Measurements from ENCODE around the gene TMEM201.
A peak's percentile ranks its signal among the peaks of the same experiment; 100 is the strongest.
"Not testable (repeated sequence)": the region's sequence is repeated elsewhere in the genome, so short reads cannot be mapped to it uniquely, and the experiment has no call there.

Gene TMEM201

DNA sequence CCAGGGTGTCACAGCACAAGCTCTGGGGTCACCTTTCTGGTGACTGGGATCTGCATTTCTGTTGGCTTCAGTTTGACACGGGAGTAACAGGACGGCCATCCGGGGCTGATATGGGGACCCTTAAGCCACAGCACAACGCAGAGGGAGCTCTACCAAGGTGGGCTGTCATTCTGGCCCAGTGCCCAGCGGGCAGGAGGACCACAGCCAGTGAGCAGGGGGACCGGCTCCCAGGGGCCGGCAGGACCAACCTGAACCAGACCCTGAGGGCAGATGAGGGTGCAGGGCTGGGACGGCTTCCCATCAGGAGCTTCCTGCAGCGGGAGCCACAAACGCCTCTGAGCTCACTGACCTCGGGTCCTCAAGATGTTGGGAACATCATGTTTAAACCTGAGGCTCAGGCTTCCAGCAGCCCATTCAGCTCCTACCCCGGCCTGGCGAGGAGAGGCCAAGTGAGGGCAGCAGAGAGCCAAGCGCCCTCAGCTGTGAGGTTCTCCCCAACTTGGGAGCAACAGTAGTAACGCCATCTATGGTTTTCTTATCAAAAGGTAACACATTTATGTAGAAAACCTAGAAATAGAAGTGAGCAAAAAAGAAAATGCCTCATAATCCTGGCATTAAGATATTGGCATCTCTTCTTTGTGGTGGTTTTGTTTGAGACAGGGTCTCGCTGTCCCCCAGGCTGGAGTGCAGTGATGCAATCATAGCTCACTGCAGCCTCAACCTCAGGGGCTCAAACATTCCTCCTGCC lies 26.8 kb downstream of the TMEM201 start:
- in situ Hi-C loops (cut with MboI; ENCODE audit: low pct_unique_long_range_greater_than_20kb, low sequenced_read_pairs, unreplicated experiment), result no loop called here
- TF ChIP-seq, protein P1, sequence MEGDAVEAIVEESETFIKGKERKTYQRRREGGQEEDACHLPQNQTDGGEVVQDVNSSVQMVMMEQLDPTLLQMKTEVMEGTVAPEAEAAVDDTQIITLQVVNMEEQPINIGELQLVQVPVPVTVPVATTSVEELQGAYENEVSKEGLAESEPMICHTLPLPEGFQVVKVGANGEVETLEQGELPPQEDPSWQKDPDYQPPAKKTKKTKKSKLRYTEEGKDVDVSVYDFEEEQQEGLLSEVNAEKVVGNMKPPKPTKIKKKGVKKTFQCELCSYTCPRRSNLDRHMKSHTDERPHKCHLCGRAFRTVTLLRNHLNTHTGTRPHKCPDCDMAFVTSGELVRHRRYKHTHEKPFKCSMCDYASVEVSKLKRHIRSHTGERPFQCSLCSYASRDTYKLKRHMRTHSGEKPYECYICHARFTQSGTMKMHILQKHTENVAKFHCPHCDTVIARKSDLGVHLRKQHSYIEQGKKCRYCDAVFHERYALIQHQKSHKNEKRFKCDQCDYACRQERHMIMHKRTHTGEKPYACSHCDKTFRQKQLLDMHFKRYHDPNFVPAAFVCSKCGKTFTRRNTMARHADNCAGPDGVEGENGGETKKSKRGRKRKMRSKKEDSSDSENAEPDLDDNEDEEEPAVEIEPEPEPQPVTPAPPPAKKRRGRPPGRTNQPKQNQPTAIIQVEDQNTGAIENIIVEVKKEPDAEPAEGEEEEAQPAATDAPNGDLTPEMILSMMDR (IDR thresholded peaks at IDR 0.05; ENCODE audit: extremely low read depth, insufficient read depth, missing control alignments), result peak; percentile 93
- peak; percentile 84 for DNase-seq (ENCODE audit: low spot score)

DNA sequence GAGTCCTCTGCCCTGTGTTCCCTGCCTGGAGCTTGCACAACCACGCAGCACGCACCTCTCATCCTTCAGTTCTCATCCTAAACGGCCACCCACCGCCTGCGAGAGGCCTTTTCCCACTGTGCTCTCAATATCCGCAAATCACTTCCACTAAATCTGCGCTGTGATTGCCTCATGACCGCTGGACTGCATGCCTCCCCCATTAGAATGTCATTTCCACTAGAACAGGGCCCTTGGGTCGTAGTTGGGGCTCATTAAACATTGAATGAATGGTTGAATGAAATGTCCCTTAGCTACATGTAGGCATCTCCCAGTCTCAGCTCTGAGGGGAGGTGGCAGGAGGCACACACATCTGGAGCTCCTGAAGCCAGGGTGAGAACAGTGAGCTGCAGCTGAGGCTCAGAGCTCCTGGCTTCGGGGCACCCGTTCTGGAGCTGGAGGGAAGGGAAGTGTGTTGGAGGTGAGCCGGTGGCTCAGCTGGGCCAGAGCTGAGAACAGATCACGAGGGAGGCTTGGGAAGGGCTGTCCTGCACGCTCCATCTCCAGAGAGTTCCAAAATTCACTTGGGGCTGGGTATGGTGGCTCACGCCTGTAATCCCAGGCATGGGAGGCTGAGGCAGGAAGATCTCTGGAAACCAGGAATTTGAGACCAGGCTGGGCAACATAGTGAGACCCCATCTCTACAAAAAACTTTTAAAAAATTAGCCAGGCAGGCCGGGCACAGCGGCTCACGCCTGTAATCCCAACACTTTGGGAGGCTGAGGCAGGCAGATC lies 30.4 kb downstream of the TMEM201 start:
- in situ Hi-C loops (cut with MboI; ENCODE audit: low pct_unique_long_range_greater_than_20kb, low sequenced_read_pairs, unreplicated experiment), result no loop called here
- DNase-seq (ENCODE audit: low spot score), result no peak
- TF ChIP-seq, protein P1 (IDR thresholded peaks at IDR 0.05; ENCODE audit: extremely low read depth, insufficient read depth, missing control alignments), result no peak

DNA sequence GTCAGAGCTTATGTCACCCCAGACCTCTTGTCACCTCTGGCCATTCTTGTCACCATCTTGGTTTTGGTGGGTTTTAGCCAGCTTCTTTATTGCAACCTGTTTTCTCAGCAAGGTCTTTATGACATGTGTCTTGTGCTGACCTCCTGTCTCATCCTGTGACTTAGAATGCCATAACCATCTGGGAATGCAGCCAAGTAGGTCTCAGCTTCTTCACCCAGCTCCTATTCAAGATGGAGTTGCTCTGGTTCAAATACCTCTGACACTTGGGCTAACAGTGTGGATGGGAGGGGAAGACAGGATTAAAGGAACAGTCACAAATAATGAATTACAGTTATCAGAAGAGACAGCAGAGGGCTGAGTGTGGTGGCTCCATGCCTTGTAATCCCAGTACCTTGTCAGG lies 32.3 kb downstream of the TMEM201 start:
- TF ChIP-seq, protein P1 (IDR thresholded peaks at IDR 0.05; ENCODE audit: extremely low read depth, insufficient read depth, missing control alignments), result no peak
- DNase-seq (ENCODE audit: low spot score), result no peak
- in situ Hi-C loops (cut with MboI; ENCODE audit: low pct_unique_long_range_greater_than_20kb, low sequenced_read_pairs, unreplicated experiment), result no loop called here

DNA sequence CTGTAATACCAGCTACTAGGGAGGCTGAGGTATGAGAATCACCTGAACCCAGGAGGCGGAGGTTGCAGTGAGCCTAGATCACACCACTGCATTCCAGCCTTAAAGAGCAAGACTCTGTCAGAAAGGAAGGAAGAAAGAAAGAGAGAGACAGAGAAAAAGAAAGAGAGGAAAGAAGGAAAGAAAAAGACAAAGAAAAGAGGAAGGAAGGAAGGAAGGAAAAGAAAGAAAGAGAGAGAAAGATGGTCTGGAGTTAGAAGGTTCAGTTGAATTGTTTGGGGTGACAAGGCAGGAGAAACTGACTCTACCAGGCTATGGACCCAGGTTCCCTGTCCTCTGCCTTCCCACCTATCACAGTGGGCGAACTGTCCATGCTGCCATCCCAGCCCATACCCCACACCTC lies 35.4 kb downstream of the TMEM201 start:
- TF ChIP-seq, protein P1 (IDR thresholded peaks at IDR 0.05; ENCODE audit: extremely low read depth, insufficient read depth, missing control alignments), result no peak
- in situ Hi-C loops (cut with MboI; ENCODE audit: low pct_unique_long_range_greater_than_20kb, low sequenced_read_pairs, unreplicated experiment), result no loop called here
- no peak for DNase-seq (ENCODE audit: low spot score)

DNA sequence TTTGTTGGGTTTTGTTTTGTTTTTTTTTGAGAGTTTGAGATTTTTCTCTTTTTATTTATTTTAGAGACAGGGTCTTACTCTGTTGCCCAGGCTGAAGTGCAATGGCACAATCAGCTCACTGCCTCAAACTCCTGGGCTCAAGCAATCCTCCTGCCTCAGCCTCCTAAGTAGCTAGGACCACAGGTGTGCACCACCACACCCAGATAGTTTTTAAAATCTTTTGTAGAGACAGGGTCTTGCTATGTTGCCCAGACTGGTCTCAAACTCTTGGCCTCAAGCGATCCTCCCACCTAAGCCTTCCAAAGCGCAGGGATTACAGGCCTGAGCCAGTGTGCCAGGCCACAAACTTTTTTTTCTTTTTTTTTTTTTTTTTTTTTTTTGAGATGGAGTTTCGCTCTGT lies 36.3 kb downstream of the TMEM201 start:
- not testable (repeated sequence) for DNase-seq (ENCODE audit: low spot score)
- in situ Hi-C loops (cut with MboI; ENCODE audit: low pct_unique_long_range_greater_than_20kb, low sequenced_read_pairs, unreplicated experiment), result loop anchor here (25.0 kb wide), 1 partner anchor 237 kb away; no protein-coding TSS in a partner anchor

DNA sequence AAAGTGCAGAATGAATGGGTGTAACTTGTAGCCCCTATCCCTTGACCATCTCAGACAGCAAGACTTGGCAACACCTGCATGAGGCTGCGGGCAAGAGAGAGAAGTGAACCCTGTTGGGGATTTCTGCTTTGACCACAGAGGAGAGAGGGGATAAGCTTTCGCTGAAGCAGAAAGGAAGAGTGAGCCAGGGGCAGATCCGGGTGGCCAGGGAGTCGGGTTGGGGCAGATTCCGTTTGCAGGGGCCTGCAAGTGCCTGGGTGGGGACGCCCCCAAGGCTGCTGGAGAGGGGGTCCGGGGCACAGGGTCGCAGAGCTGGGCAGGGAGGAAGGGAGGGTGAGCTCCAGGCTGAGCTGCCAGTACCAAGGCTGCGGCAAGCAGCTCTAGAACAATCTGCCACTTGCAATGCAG lies 37.5 kb downstream of the TMEM201 start:
- peak; percentile 83 for DNase-seq (ENCODE audit: low spot score)
- TF ChIP-seq, protein P1 (IDR thresholded peaks at IDR 0.05; ENCODE audit: extremely low read depth, insufficient read depth, missing control alignments), result no peak
- in situ Hi-C loops (cut with MboI; ENCODE audit: low pct_unique_long_range_greater_than_20kb, low sequenced_read_pairs, unreplicated experiment), result loop anchor here (25.0 kb wide), 1 partner anchor 236 kb away; no protein-coding TSS in a partner anchor
